ENCODE data around the gene SHC4. TPM values are rescaled to one million over a fixed set of nuclear protein-coding genes. Genes with fewer than 3 reads are reported as not detected.

SHC4 gene
- total and polyA plus RNA-seq, 9 of the 15 experiments (the other 6 are each of a cell fraction or from before 2014, with no cell fraction given) = 0.43 to 1.2 (median 0.67) TPM

DNA sequence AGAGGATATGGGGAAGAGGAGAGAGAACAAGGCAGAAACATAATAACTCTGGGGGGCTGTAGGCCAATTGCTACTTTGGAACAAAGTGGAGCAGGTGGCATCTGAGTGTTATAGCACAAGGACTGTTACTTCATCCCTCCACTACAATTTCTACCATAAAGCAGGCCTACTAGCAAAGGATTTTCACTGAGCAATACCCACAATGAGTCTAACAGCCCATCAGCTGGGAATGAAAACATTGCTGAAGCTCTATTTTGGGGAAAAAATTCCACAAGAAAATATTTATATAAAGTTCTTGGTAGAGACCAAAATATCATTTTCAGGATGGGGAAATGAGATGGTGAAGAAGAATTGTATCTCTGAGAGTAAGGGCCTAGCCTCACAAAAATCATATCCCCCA is 3.6 kb upstream of the SHC4 start:
- Histone ChIP-seq H3K4me2 (ENCODE audit: insufficient read depth, low read length) (no peak overlapping the region), H3K79me2 (ENCODE audit: control insufficient read depth, insufficient read depth, low read length) (no peaks in the 10 kb centered on the region), H3K4me3 (no peak overlapping the region), H3K4me1 (replicated peaks in 1 of 2; ENCODE audit: control insufficient read depth in 2 of 2, insufficient read depth in 2 of 2, low read length in 2 of 2) (peaks cover 4 to 12% of the 10 kb centered on the region in 2 experiments; a peak in 4 of 5 replicates), H3K27me3 (ENCODE audit: control insufficient read depth in 2 of 2, insufficient read depth in 2 of 2, low read length in 2 of 2) (peaks cover 24 to 25% of the 10 kb centered on the region in 2 experiments), H4K20me1 (replicated peaks; ENCODE audit: control insufficient read depth, insufficient read depth, low read length) (no peaks in the 10 kb centered on the region), H2AFZ (ENCODE audit: low read depth, low read length) (no peak overlapping the region), H3K27ac (ENCODE audit: extremely low read depth, low read depth, low read length) (no peak overlapping the region), H3K9me1 (ENCODE audit: control insufficient read depth, insufficient read depth, low read length) (no peaks in the 10 kb centered on the region), H3K36me3 (ENCODE audit: control insufficient read depth, insufficient read depth, low read length) (no peaks in the 10 kb centered on the region), H3K9me3 (replicated peaks; ENCODE audit: control insufficient read depth, insufficient read depth, low read depth, low read length) (no peaks in the 10 kb centered on the region), H3K9ac (ENCODE audit: insufficient read depth in 1 of 2, low read depth in 2 of 2, low read length in 2 of 2) (no peak overlapping the region)
- ATAC-seq (no peak), DNase-seq (ENCODE audit: extremely low read depth in 1 of 4, low spot score in 3 of 4) (no peak), FAIRE-seq (no peak)
- ChIA-PET CTCF (ENCODE audit: low intra/inter-chr PET ratio) (no interaction called here), POLR2A (interaction anchor here (0.6 to 0.8 kb wide), 3 partner anchors 79 to 204 kb away, joined by 3 read pairs; partner anchors contain the start of gene SECISBP2L)
- intact Hi-C loops (cut with micrococcal nuclease) = no loop called here
- no TSS peak for BruUV-seq (replicated peaks)
- in situ Hi-C loops (cut with MboI) = no loop called here
- TF ChIP-seq MIER1 (IDR thresholded peaks at IDR 0.05; ENCODE audit: low read depth) = no peak
- TF ChIP-seq, protein P1, sequence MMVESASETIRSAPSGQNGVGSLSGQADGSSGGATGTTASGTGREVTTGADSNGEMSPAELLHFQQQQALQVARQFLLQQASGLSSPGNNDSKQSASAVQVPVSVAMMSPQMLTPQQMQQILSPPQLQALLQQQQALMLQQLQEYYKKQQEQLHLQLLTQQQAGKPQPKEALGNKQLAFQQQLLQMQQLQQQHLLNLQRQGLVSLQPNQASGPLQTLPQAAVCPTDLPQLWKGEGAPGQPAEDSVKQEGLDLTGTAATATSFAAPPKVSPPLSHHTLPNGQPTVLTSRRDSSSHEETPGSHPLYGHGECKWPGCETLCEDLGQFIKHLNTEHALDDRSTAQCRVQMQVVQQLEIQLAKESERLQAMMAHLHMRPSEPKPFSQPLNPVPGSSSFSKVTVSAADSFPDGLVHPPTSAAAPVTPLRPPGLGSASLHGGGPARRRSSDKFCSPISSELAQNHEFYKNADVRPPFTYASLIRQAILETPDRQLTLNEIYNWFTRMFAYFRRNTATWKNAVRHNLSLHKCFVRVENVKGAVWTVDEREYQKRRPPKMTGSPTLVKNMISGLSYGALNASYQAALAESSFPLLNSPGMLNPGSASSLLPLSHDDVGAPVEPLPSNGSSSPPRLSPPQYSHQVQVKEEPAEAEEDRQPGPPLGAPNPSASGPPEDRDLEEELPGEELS (CRISPR knock-in tag; IDR thresholded peaks at IDR 0.05; ENCODE audit: borderline replicate concordance) = no peak
- TF ChIP-seq HNRNPLL (IDR thresholded peaks at IDR 0.05; ENCODE audit: low read depth, low read length, poor library complexity, severe bottlenecking) = no peak
- TF ChIP-seq HDAC1 (IDR thresholded peaks at IDR 0.05) = no peak
- no peak for TF ChIP-seq GTF2A2 (tag; IDR thresholded peaks at IDR 0.05)
- no peak for TF ChIP-seq ZNF778 (CRISPR knock-in tag; IDR thresholded peaks at IDR 0.05)
- TF ChIP-seq ZNF41 (CRISPR knock-in tag; conservative IDR thresholded peaks at IDR 0.05) = no peak
- TF ChIP-seq, protein P2, sequence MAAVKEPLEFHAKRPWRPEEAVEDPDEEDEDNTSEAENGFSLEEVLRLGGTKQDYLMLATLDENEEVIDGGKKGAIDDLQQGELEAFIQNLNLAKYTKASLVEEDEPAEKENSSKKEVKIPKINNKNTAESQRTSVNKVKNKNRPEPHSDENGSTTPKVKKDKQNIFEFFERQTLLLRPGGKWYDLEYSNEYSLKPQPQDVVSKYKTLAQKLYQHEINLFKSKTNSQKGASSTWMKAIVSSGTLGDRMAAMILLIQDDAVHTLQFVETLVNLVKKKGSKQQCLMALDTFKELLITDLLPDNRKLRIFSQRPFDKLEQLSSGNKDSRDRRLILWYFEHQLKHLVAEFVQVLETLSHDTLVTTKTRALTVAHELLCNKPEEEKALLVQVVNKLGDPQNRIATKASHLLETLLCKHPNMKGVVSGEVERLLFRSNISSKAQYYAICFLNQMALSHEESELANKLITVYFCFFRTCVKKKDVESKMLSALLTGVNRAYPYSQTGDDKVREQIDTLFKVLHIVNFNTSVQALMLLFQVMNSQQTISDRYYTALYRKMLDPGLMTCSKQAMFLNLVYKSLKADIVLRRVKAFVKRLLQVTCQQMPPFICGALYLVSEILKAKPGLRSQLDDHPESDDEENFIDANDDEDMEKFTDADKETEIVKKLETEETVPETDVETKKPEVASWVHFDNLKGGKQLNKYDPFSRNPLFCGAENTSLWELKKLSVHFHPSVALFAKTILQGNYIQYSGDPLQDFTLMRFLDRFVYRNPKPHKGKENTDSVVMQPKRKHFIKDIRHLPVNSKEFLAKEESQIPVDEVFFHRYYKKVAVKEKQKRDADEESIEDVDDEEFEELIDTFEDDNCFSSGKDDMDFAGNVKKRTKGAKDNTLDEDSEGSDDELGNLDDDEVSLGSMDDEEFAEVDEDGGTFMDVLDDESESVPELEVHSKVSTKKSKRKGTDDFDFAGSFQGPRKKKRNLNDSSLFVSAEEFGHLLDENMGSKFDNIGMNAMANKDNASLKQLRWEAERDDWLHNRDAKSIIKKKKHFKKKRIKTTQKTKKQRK (IDR thresholded peaks at IDR 0.05; ENCODE audit: borderline replicate concordance, low read depth, low read length) = no peak
- no peak for TF ChIP-seq POLR2G (IDR thresholded peaks at IDR 0.05; ENCODE audit: low read depth, low read length)
- no peak for TF ChIP-seq FOXJ2 (tag; IDR thresholded peaks at IDR 0.05)
- TF ChIP-seq TCF7 (IDR thresholded peaks at IDR 0.05; ENCODE audit: borderline replicate concordance) = no peak
- TF ChIP-seq RCOR1 (IDR thresholded peaks at IDR 0.05; ENCODE audit: borderline replicate concordance in 1 of 2, low read depth in 2 of 2, low read length in 2 of 2) = no peak
- no peak for TF ChIP-seq PHF8 (IDR thresholded peaks at IDR 0.05; ENCODE audit: borderline replicate concordance, low read length)
- TF ChIP-seq, protein P3, sequence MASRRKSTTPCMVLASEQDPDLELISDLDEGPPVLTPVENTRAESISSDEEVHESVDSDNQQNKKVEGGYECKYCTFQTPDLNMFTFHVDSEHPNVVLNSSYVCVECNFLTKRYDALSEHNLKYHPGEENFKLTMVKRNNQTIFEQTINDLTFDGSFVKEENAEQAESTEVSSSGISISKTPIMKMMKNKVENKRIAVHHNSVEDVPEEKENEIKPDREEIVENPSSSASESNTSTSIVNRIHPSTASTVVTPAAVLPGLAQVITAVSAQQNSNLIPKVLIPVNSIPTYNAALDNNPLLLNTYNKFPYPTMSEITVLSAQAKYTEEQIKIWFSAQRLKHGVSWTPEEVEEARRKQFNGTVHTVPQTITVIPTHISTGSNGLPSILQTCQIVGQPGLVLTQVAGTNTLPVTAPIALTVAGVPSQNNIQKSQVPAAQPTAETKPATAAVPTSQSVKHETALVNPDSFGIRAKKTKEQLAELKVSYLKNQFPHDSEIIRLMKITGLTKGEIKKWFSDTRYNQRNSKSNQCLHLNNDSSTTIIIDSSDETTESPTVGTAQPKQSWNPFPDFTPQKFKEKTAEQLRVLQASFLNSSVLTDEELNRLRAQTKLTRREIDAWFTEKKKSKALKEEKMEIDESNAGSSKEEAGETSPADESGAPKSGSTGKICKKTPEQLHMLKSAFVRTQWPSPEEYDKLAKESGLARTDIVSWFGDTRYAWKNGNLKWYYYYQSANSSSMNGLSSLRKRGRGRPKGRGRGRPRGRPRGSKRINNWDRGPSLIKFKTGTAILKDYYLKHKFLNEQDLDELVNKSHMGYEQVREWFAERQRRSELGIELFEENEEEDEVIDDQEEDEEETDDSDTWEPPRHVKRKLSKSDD (conservative IDR thresholded peaks at IDR 0.05; ENCODE audit: low read length) = no peak
- no peak for TF ChIP-seq FOSL1 (tag; conservative IDR thresholded peaks at IDR 0.05)
- no peak for TF ChIP-seq ZBTB17 (CRISPR knock-in tag; IDR thresholded peaks at IDR 0.05)

Measured in K562 (cell line).